NCI-H146 treated with DMSO at 0.1 percent for 48 hours (cell line): Measurements from ENCODE around the gene CNKSR2.

ENCODE experiments used
- DNase-seq: peaks from one replicate; lab custom pipeline; 2025; ENCODE audit not compliant: unreplicated experiment; lab: John Stamatoyannopoulos, UW

Gene CNKSR2

DNA sequence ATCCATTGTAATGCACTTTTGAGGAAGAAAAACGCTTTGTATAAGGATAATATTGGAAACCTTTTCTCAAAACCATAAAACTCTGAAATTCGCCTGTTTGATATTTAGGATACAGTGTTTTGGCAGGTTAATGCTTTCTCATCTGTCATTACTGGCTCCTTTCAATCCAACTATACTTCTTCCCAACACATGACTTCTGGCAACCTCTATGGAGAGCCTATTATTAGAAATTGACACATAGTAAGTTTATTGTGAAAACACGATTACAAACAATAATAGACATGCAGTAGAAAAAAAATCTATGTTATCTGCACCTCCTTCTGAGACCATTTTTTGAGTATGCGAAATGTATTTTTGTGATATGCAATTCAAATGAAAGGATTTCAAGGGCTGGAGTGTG lies 288.5 kb downstream of the CNKSR2 start:
- no peak for DNase-seq

DNA sequence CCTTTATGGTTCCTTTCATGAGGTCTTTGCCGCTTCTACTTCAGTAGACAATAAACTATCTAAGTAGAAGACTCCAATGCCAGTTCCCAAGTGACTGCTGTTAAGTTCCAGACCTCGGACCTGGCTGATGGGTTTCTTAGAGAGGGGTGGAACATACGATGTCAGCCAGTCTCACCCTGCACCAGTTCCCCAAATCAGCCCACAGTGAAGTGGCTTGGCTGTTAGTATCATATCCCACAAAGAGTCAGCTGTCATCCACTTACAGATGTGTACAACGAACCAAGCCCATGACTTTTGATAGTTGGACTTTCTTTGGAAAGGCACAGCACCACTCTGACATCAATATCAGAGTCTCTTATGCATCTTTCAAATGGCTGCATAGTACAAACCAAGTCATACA lies 292.0 kb downstream of the CNKSR2 start:
- DNase-seq = no peak

DNA sequence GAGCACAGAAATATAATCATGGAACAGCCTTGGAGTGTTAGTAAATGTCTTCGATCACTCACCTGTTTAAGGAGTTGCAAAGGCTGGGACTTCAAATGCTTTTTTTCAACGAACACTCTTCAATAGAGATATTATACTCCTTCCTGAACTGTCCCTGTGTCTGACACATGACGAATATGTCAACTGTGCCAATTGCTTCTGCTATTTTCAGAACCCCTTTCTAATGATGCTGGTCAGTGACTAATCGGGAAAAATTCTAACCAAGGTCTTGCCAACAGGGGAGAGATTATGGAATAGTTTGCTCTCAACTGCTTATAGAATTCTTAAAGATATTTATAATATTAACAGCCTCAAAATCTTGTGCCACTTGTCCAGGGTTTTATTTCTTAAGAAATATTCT lies 292.5 kb downstream of the CNKSR2 start:
- no peak for DNase-seq

DNA sequence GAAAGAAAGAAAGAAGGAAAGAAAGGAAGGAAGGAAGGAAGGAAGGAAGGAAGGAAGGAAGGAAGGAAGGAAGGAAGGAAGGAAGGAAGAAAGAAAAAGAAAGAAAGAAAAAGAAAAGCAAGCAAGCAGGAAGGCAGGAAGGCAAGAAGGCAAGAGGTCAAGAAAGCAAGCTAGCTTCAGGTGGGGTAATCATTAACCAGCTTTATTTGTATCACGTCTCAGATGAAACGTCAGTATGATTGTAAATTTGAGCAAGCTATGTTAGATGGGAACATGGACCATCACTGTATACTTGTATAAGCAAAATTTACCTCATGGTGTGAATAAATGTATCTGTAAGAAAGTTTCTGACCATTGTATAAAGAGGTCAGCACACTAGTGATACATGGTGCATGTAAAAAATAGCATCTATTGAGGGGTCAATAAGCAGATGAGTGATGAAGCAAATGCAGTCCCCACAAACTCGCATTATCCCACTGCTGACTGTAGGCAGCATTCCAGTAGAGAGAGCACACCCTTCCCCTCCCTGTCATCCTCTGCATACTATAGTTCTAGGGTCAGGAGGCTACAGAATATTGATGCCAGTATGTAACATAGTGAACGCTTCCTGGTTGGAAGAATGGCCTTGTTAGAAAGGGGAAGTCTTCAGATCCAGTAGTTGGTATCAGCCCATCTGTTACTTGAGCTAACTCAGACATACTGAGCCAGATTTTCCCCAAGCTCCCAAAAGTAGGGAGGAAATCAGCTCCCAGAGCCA lies 300.4 kb downstream of the CNKSR2 start:
- DNase-seq = no peak

DNA sequence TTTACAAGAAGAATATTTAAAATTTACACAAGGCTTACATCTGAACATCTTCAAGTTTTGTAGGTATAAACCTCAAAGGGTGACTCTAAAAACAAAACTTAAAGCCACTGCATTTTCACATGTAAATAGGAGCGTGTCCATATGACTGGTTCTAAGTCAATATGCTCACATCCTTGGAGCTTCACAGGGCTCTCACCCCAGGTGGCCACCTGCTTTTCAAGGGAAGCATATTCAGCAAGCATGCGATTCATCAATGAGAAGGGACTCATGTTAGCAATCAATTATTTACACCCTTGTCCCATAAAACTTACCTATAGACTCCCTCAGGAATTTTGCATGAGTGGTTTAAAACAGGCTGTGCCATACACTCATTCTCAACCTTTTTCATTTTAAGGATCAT lies 301.7 kb downstream of the CNKSR2 start:
- peak; percentile 18 for DNase-seq

DNA sequence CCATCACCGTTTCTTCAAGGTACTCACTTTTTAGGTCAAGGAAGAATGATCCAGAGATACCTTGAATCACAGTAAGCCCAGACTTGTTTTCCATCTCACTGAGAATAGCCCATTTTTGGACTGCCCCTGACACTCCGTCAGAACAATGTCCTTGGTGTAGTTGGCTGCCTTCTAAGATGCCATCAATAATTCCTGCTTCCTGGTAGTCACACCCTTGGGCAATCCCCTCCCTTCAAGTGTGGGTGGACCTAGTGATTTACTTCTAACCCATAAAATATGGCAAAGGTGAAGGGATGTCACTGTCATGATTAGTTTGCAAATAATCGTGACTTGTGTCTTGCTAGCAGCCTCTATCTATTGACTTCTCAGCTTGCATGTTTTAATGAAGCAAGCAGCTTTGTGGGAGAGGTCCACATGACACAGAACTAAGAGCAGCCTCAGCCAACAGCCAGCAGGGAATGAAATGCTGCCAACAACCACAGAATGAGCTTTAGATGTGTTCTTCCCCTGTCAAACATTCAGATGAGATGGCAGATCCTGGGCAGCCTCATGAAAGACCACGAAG lies 303.9 kb downstream of the CNKSR2 start:
- DNase-seq = no peak

DNA sequence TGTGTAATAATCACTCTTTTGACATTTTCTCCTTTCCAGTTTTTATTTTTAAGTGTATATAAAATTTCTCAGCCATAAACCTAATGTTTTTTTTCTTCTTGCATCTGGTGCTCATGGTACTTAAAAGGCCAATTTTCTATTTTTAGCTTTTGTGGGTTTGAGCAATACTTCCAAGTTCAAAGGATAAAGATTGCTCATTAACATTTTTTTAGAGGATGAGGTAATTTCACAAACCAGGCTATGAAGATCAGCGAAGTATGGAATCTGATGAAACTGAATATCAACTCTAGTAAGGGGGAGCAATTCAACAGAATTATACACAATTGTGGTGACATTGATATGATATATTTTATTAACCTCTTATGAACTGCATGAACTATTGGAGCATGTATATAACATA lies 309.7 kb downstream of the CNKSR2 start:
- DNase-seq = no peak

DNA sequence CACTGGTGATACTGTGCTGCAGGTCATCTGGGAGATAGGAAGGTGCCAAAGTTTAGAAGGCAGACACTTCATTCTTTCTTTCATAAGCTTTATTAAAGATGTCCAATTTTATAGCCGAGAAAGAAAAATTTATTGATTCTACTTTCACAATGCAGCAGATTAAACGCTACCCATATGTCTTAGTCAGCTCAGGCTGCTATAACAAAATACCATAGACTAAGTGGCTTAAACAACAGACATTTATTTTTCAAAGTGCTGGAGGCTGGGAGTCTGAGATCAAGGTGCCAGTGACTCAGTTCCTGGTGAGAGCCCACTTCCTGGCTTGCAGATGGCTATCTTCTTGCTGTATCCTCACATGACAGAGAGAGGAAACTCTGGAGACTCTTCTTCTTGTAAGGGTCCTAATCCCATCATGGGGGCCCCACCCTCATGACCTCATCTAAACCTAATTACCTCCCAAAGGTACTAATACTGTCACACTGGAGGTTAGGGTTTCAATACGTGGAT lies 317.3 kb downstream of the CNKSR2 start:
- DNase-seq = no peak

DNA sequence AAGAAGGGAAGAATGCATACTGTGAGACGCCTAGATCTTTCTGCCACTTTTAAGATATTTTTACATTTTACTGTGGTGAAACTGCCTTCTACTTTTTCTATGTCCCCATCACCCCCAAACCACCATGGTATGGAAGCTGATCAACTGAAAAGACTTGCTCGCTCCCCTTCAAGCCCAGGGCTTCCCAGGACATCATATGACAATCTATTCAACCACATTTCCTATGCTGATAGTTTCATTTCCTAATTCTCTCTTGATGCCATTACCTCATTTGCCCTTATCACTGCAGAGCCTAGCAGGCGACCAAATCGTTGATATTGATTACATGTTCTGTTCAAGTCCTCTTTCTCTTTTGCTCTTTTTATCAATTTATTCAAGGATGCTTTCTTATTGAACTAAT lies 324.1 kb downstream of the CNKSR2 start:
- no peak for DNase-seq

DNA sequence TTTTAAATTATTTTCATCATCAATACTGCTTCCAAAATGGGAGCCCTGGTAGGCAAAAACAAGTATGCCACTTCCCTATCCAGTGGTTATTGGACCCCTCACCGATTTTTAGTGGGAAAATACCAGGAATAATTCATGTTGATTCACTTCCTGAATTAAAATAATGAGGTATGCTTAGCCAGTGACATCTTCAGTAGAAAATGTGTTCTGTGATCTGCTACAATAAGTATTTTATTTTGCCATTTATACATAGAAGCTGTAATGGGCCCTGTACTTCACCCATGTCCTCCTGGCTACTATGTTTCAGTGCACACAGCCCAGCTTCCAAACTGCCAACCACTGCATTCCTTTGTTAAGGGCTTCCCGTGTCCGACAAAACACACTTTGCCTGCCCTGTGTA lies 324.9 kb downstream of the CNKSR2 start:
- no peak for DNase-seq

DNA sequence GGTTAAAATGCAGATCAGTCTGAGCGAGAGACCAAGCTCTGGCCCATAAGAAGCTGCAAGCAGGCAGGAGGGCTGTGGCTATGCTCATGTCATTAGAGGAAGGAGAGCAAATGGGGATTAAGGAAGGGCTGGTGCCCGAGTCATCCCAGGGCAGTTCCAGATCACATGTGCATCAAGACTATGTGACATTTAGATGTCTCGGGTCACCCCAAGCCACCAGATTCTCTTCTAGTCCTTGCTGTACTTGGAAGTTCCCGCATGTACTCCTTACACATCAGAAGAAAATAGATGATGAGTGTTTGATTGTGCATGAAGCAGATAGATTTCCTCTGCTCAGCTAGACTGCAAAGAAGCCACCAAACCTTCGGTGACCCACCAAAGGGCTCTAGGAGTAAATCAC lies 326.1 kb downstream of the CNKSR2 start:
- DNase-seq = no peak

DNA sequence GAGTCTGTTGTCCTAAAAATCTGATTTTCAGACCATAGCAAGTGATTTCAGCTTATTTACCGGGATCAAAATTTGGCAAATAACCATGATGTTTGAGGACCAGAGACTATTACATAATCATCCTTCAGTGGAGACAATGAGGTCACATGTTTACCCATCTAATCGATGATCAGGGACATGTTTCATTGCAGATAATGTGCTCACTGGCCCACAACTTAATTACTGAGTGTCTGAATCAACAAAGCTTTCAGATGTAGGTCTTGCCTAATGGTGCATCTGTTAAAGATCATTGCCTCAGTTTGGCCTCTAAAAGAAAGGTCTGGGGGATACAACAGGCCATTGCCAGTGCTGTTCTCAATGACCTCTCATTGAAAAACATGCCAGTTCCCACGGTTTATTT lies 326.7 kb downstream of the CNKSR2 start:
- peak; percentile 78 for DNase-seq

DNA sequence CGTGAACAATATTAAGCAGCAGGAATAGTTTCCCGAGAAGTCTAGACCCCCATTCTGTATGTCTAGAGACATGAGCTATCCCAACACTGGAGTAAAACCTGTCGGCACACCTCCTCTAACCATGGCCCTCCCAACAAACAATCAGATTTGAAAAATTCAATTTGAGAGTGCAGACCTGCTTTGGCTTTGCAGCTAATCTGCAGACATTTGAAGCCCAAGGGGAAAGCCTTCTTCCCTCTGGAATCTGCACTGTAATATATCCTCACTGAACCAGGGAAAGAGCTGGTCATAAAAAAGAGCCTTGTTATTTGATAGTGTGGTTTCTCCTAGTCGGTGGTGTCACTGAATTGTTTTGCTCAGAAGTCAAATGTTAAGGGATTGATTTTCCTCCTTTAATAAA lies 328.5 kb downstream of the CNKSR2 start:
- no peak for DNase-seq
